ENCODE data around the gene HSPB9. TPM values are rescaled to one million over a fixed set of nuclear protein-coding genes. Genes with fewer than 3 reads are reported as not detected.

HSPB9 gene
- total and polyA plus RNA-seq, 2 donors (not counting 3 experiments of a cell fraction or from before 2014, with no cell fraction given): not detected

GRCh38 chr17:42104264-42104663, 18.3 kb upstream of the HSPB9 start:
- no peaks in the 10 kb centered on the region for H3K79me2 ChIP-seq (ENCODE audit: control insufficient read depth, insufficient read depth, low read length)
- ChIA-PET CTCF (interaction anchor here (1.2 to 2.2 kb wide), 4 partner anchors 13 to 141 kb away, joined by 4 to 6 read pairs (median 5); no protein-coding TSS in a partner anchor), POLR2A (interaction anchor here (1.0 kb wide), 1 partner anchor 8 kb away, joined by 4 read pairs; the partner anchor contains the start of gene DHX58)
- no peaks in the 10 kb centered on the region for H3K36me3 ChIP-seq (ENCODE audit: control insufficient read depth in 2 of 2, extremely low read depth in 1 of 2, insufficient read depth in 2 of 2, low read length in 2 of 2)
- H3K4me1 ChIP-seq (ENCODE audit: control insufficient read depth, extremely low read depth, insufficient read depth, low read length): peaks cover 2% of the 10 kb centered on the region
- FAIRE-seq: no peak
- no peak overlapping the region for H2AFZ ChIP-seq (ENCODE audit: low read depth, low read length)
- no peak overlapping the region for H3K27ac ChIP-seq (ENCODE audit: insufficient read depth, low read depth, low read length)
- no peak for TF ChIP-seq JUN (IDR thresholded peaks at IDR 0.05; ENCODE audit: borderline replicate concordance, insufficient read depth, insufficient read length, low read depth)
- no peak for TF ChIP-seq POLR2A (IDR thresholded peaks at IDR 0.05; ENCODE audit: low read depth, low read length)
- TF ChIP-seq MYC (IDR thresholded peaks at IDR 0.05; ENCODE audit: low read depth, low read length): no peak
- TF ChIP-seq, protein P1, sequence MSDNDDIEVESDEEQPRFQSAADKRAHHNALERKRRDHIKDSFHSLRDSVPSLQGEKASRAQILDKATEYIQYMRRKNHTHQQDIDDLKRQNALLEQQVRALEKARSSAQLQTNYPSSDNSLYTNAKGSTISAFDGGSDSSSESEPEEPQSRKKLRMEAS (IDR thresholded peaks at IDR 0.05; ENCODE audit: insufficient read depth, insufficient read length): no peak
- no peak overlapping the region for H3K4me3 ChIP-seq (replicated peaks in 1 of 3; ENCODE audit: insufficient read depth in 1 of 3, low read depth in 1 of 3, low read length in 3 of 3)
- no TSS peak for BruUV-seq (replicated peaks)
- H3K27me3 ChIP-seq (ENCODE audit: control insufficient read depth in 2 of 2, insufficient read depth in 2 of 2, low read length in 2 of 2): no peaks in the 10 kb centered on the region
- dilution Hi-C loops (cut with MboI; ENCODE audit: extremely low pct_ligation_motif_present, low sequenced_read_pairs) (loop anchor here (25.0 kb wide), 1 partner anchor 142 kb away; the partner anchor contains the start of gene CNP), intact Hi-C loops (cut with micrococcal nuclease) (no loop called here)
- no peak for DNase-seq (ENCODE audit: low read depth, low spot score)
- H3K9me3 ChIP-seq (replicated peaks; ENCODE audit: control insufficient read depth, insufficient read depth, low read length): no peaks in the 10 kb centered on the region
- H4K20me1 ChIP-seq (replicated peaks; ENCODE audit: control insufficient read depth, extremely low read depth, insufficient read depth, low read length): no peaks in the 10 kb centered on the region
- no peak overlapping the region for H3K9ac ChIP-seq (replicated peaks; ENCODE audit: extremely low read depth, insufficient read depth, low read length)
- no peak overlapping the region for H3K4me2 ChIP-seq (ENCODE audit: insufficient read depth, low read length)
- no peaks in the 10 kb centered on the region for H3K9me1 ChIP-seq (replicated peaks; ENCODE audit: control insufficient read depth, extremely low read depth, insufficient read depth, low read length)

DNA sequence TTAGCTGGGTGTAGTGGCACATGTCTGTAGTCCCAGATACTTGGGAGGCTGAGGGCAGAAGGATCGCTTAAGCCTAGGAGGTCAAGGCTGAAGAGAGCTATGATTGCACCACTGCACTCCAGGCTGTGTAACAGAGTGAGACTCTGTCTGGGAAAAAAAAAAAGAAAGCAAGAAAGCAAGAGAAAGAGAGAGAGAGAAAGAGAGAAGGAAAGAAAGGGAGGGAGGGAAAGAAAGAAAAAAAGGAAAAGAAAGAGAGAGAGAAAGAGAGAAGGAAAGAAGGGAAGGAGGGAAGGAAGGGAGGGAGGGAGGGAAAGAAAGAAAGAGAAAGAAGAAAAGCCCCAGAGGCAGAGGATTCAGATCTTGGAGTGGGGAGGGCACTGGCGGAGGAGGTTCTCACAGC, 16.6 kb upstream of the HSPB9 start:
- TF ChIP-seq, protein P1 (IDR thresholded peaks at IDR 0.05; ENCODE audit: insufficient read depth, insufficient read length): no peak
- H4K20me1 ChIP-seq (replicated peaks; ENCODE audit: control insufficient read depth, extremely low read depth, insufficient read depth, low read length): no peaks in the 10 kb centered on the region

More for the DNA sequence above, 16.6 kb upstream of the HSPB9 start:
- Histone ChIP-seq H3K79me2 (ENCODE audit: control insufficient read depth, insufficient read depth, low read length) (no peaks in the 10 kb centered on the region), H3K36me3 (ENCODE audit: control insufficient read depth in 2 of 2, extremely low read depth in 1 of 2, insufficient read depth in 2 of 2, low read length in 2 of 2) (no peaks in the 10 kb centered on the region), H3K27me3 (ENCODE audit: control insufficient read depth in 2 of 2, insufficient read depth in 2 of 2, low read length in 2 of 2) (no peaks in the 10 kb centered on the region), H3K4me1 (ENCODE audit: control insufficient read depth, extremely low read depth, insufficient read depth, low read length) (peaks cover 2% of the 10 kb centered on the region), H2AFZ (ENCODE audit: low read depth, low read length) (no peak overlapping the region), H3K4me2 (ENCODE audit: insufficient read depth, low read length) (no peak overlapping the region), H3K27ac (ENCODE audit: insufficient read depth, low read depth, low read length) (no peak overlapping the region), H3K9me3 (replicated peaks; ENCODE audit: control insufficient read depth, insufficient read depth, low read length) (no peaks in the 10 kb centered on the region), H3K9ac (replicated peaks; ENCODE audit: extremely low read depth, insufficient read depth, low read length) (no peak overlapping the region), H3K4me3 (replicated peaks in 1 of 3; ENCODE audit: insufficient read depth in 1 of 3, low read depth in 1 of 3, low read length in 3 of 3) (no peak overlapping the region), H3K9me1 (replicated peaks; ENCODE audit: control insufficient read depth, extremely low read depth, insufficient read depth, low read length) (no peaks in the 10 kb centered on the region)
- no peak for DNase-seq (ENCODE audit: low read depth, low spot score)
- intact Hi-C loops (cut with micrococcal nuclease) (no loop called here), dilution Hi-C loops (cut with MboI; ENCODE audit: extremely low pct_ligation_motif_present, low sequenced_read_pairs) (loop anchor here (25.0 kb wide), 1 partner anchor 144 kb away; the partner anchor contains the start of gene CNP)
- ChIA-PET CTCF (interaction anchor here (1.4 kb wide), 1 partner anchor 143 kb away, joined by 5 read pairs; no protein-coding TSS in a partner anchor), POLR2A (no interaction called here)
- no TSS peak for BruUV-seq (replicated peaks)
- no peak for FAIRE-seq
